Smooth muscle cell (in vitro differentiated cells): Measurements from ENCODE around the gene PATJ. TPM values are rescaled to one million over a fixed set of nuclear protein-coding genes. Genes with fewer than 3 reads are reported as not detected.
A peak's percentile ranks its signal among the peaks of the same experiment; 100 is the strongest.

Experiments
- DNase-seq: peaks from one replicate; lab custom pipeline; 2025; ENCODE audit not compliant: unreplicated experiment; lab: John Stamatoyannopoulos, UW
- H2AFZ ChIP-seq: fragments of 200-600 bp; sonication (generic); 2 replicates; pipeline ENCODE4 v1.6.0; 2016; ENCODE audit warnings: antibody characterized with exemption, low read depth, mild to moderate bottlenecking
- H3F3A ChIP-seq: fragments of 200-600 bp; sonication (generic); 2 replicates; pipeline ENCODE4 v1.6.0; 2017; ENCODE audit warnings: antibody characterized with exemption, low read depth
- H3K27ac ChIP-seq: fragments of 200-600 bp; sonication (generic); 2 replicates; pipeline ENCODE4 v1.5.1; 2016; ENCODE audit warnings: low read depth, mild to moderate bottlenecking
- H3K27me3 ChIP-seq: fragments of 200-600 bp; sonication (generic); 2 replicates; pipeline ENCODE4 v1.6.1; 2016; ENCODE audit warnings: low read depth, mild to moderate bottlenecking
- H3K36me3 ChIP-seq: fragments of 200-600 bp; sonication (generic); 2 replicates; pipeline ENCODE4 v1.5.1; 2016; ENCODE audit warnings: low read depth
- H3K4me1 ChIP-seq: fragments of 200-600 bp; sonication (generic); 2 replicates; pipeline ENCODE4 v1.5.1; 2016; ENCODE audit warnings: low read depth
- H3K4me2 ChIP-seq: fragments of 200-600 bp; sonication (generic); 2 replicates; pipeline ENCODE4 v1.6.0; 2016; ENCODE audit warnings: mild to moderate bottlenecking
- H3K4me3 ChIP-seq: fragments of 200-600 bp; sonication (generic); 2 replicates; pipeline ENCODE4 v1.5.1; 2016; ENCODE audit warnings: mild to moderate bottlenecking
- H3K79me2 ChIP-seq: fragments of 200-600 bp; sonication (generic); 2 replicates; pipeline ENCODE4 v1.6.0; 2016; ENCODE audit warnings: low read depth, mild to moderate bottlenecking
- H3K9ac ChIP-seq: fragments of 200-600 bp; sonication (generic); 2 replicates; pipeline ENCODE4 v1.6.0; 2016; ENCODE audit warnings: low read depth
- H3K9me3 ChIP-seq: fragments of 200-600 bp; sonication (generic); replicated peaks from 2 replicates; pipeline ENCODE4 v1.5.1; 2016; ENCODE audit warnings: low read depth
- H4K20me1 ChIP-seq: fragments of 200-600 bp; sonication (generic); 2 replicates; pipeline ENCODE4 v1.6.0; 2016; ENCODE audit warnings: low read depth
- WGBS: methylation state at CpG from one replicate; pipeline ENCODE4 v1.1.7; 2016; ENCODE audit warnings: low lambda C conversion rate; 5-methylcytosine and 5-hydroxymethylcytosine counted together
- polyA plus RNA-seq: library from polyadenylated mRNA; unstranded; fragments of >200 nt; fragmentation: Nextera tagmentation; extraction: Ambion mirVana; gene quantifications from 2 replicates; pipeline ENCODE4 v1.2.1, GENCODE V29; 2016
- total RNA-seq: library from RNA; depleted of rRNA; stranded (reverse); fragments of >200 nt; gene quantifications from 2 replicates; pipeline ENCODE4 v1.2.3, GENCODE V29; 2014
- TF ChIP-seq, protein P1 (sequence below): fragments of 200-600 bp; sonication (generic); IDR thresholded peaks from 2 replicates; pipeline ENCODE4 v1.5.1; 2017; ENCODE audit warnings: borderline replicate concordance, mild to moderate bottlenecking, antibody characterized with exemption; ENCODE audit not compliant: insufficient read depth, poor library complexity, severe bottlenecking

PATJ gene
- total and polyA plus RNA-seq, 2 experiments from 2014 or later, result 3.5 to 12.3 TPM

DNA sequence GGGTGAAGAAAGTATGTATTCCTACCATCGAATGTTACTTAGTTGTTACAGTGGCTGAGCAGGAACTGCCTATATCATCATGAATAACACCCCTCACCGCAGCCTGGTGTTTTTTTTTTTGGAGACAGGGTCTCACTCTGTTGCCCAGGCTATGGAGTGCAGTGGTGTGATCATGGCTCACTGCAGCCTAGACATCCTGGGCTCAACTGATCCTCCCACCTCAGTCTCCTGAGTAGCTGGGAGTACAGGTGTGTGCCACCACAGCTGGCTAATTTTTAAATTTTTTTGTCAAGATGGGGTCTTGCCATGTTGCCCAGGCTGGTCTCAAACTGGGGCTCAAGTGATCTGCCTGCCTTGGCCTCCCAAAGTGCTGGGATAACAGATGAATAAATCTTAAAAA is 7.3 kb downstream of the PATJ start:
- Histone ChIP-seq H4K20me1 (no peaks in the 10 kb centered on the region), H3K79me2 (peaks cover 13% of the 10 kb centered on the region), H3K9me3 (no peaks in the 10 kb centered on the region), H3K36me3 (no peaks in the 10 kb centered on the region), H3K9ac (no peak overlapping the region), H3F3A (peaks cover 5% of the 10 kb centered on the region), H3K4me2 (no peak overlapping the region), H3K27me3 (no peaks in the 10 kb centered on the region), H3K4me1 (peaks cover 5% of the 10 kb centered on the region), H3K27ac (no peak overlapping the region), H3K4me3 (no peak overlapping the region), H2AFZ (no peak overlapping the region)
- 93% methylated on average over 2 of the region's 2 CpGs for WGBS
- TF ChIP-seq, protein P1, sequence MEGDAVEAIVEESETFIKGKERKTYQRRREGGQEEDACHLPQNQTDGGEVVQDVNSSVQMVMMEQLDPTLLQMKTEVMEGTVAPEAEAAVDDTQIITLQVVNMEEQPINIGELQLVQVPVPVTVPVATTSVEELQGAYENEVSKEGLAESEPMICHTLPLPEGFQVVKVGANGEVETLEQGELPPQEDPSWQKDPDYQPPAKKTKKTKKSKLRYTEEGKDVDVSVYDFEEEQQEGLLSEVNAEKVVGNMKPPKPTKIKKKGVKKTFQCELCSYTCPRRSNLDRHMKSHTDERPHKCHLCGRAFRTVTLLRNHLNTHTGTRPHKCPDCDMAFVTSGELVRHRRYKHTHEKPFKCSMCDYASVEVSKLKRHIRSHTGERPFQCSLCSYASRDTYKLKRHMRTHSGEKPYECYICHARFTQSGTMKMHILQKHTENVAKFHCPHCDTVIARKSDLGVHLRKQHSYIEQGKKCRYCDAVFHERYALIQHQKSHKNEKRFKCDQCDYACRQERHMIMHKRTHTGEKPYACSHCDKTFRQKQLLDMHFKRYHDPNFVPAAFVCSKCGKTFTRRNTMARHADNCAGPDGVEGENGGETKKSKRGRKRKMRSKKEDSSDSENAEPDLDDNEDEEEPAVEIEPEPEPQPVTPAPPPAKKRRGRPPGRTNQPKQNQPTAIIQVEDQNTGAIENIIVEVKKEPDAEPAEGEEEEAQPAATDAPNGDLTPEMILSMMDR, result no peak
- no peak for DNase-seq

DNA sequence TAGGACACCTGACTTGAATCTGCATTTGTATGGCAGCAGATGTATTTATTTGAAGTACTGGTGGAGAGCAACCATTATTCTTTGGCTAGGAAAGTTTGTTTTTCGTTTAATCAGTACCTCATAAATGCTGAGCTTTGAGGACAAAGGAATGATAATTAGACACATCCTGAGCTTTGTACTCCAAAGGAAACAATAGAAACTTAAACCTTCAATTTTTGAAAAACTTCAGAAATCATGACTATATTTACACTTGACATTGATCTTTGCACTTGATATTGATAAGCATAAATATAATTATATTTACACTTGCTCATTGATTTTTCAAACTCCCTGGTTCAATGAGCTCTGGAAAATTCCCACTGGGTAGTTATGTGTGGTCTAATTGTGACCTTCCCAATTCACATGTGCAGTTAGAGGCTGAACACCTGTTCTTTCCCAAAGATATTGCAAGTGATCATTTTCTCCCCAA is 10.7 kb downstream of the PATJ start:
- no peak for DNase-seq
- H3K9me3 ChIP-seq, result no peaks in the 10 kb centered on the region
- H4K20me1 ChIP-seq, result no peaks in the 10 kb centered on the region
- no peak overlapping the region for H3K4me2 ChIP-seq
- peaks cover 13% of the 10 kb centered on the region for H3K79me2 ChIP-seq
- no peaks in the 10 kb centered on the region for H3K4me1 ChIP-seq
- H3K27me3 ChIP-seq, result no peaks in the 10 kb centered on the region
- no peak overlapping the region for H3K27ac ChIP-seq
- TF ChIP-seq, protein P1, result no peak
- no peaks in the 10 kb centered on the region for H3K36me3 ChIP-seq
- WGBS, result 66% methylated on average over 1 of the region's 1 CpG
- no peak overlapping the region for H3K4me3 ChIP-seq
- no peaks in the 10 kb centered on the region for H3F3A ChIP-seq
- H2AFZ ChIP-seq, result no peak overlapping the region
- H3K9ac ChIP-seq, result no peak overlapping the region

DNA sequence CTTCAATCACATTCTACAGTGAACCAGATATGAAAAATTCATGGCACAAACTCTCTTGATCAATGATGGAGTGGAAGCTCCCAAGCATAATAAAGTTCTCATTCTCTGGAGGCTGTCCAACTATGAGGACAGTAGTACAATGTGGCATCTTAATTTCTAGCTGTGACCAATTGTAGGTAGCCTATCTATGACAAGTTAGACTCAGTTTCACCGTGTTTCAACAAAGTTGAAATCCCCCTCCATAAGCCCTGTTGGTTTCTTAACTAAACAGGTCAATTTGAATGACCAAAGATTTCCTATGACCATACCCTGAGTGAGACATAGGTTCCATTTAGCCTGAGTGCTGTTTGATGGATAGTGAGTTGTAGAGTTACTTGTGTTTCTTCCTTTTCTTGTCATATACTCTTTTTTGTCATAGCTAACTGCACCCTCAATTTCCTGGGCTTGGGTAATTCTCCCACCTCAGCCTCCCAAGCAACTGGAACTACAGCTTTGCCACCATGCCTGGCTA is 11.8 kb downstream of the PATJ start:
- H3K27ac ChIP-seq, result peak overlapping the region; percentile 67
- no peak overlapping the region for H3K4me2 ChIP-seq

DNA sequence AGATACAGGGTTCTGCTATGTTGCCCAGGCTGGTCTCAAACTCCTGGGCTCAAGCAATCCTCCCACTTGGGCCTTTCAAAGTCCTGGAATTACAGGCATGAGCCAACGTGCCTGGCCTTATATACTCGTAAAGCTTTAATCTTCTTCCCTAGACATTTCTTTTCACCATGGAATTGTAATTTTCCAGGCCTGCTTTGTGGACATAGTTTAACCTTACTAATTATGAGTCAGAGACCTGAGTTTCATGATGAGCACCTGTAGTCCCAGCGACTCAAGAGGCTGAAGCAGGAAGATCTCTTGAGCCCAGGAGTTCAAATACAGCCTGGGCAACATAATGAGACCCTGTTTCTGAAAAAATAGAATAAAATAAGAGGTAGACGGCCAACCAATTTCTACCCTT is 12.3 kb downstream of the PATJ start:
- Histone ChIP-seq H3K4me3 (no peak overlapping the region), H3K4me1 (no peaks in the 10 kb centered on the region), H3K27ac (peak overlapping the region; percentile 67), H3K79me2 (peaks cover 7% of the 10 kb centered on the region), H3K27me3 (no peaks in the 10 kb centered on the region), H3K9ac (no peak overlapping the region), H3K9me3 (no peaks in the 10 kb centered on the region), H3K4me2 (no peak overlapping the region), H2AFZ (no peak overlapping the region), H3F3A (no peaks in the 10 kb centered on the region), H3K36me3 (no peaks in the 10 kb centered on the region), H4K20me1 (no peaks in the 10 kb centered on the region)
- TF ChIP-seq, protein P1, result no peak
- DNase-seq, result no peak
- 55% methylated on average over 4 of the region's 4 CpGs for WGBS

More for the DNA sequence above, 11.8 kb downstream of the PATJ start:
- H2AFZ ChIP-seq, result no peak overlapping the region
- H3K9me3 ChIP-seq, result no peaks in the 10 kb centered on the region
- 90% methylated on average over 1 of the region's 1 CpG for WGBS
- no peak overlapping the region for H3K9ac ChIP-seq
- H3K4me3 ChIP-seq, result no peak overlapping the region
- H3F3A ChIP-seq, result no peaks in the 10 kb centered on the region
- DNase-seq, result no peak
- H3K79me2 ChIP-seq, result peaks cover 7% of the 10 kb centered on the region
- no peaks in the 10 kb centered on the region for H3K36me3 ChIP-seq
- H3K4me1 ChIP-seq, result no peaks in the 10 kb centered on the region
- TF ChIP-seq, protein P1, result no peak
- no peaks in the 10 kb centered on the region for H4K20me1 ChIP-seq
- H3K27me3 ChIP-seq, result no peaks in the 10 kb centered on the region
